ENCODE results near the gene CMTM5. TPM values are rescaled to one million over a fixed set of nuclear protein-coding genes. Genes with fewer than 3 reads are reported as not detected.

CMTM5 gene
- 1 to 10 TPM in 1 of 2 donors, under 1 TPM in 1; 0.40 to 1.4 TPM for total RNA-seq
- 3.3 TPM for polyA plus RNA-seq (2013, experiment 1 of 2)
- 2.8 TPM for polyA plus RNA-seq (2013, experiment 2 of 2)
- long read RNA-seq, experiment 1 = 0 reads
- long read RNA-seq, experiment 2, partial matches to known transcripts = 0 of 1 reads
- long read RNA-seq, experiment 2, other reads (novel, unspliced or antisense) = 0 of 1 reads
- long read RNA-seq, experiment 3 = 0 reads
- long read RNA-seq, experiment 4, partial matches to known transcripts = 0 of 4 reads
- long read RNA-seq, experiment 4, other reads (novel, unspliced or antisense) = 1 of 4 reads

- H3K36me3 ChIP-seq (ENCODE audit: control insufficient read depth, insufficient read depth, low read length) = no peaks in the 10 kb centered on the region
- no peaks in the 10 kb centered on the region for H3K36me3 Mint-ChIP-seq (ENCODE audit: low read depth)
- peaks cover 46% of the 10 kb centered on the region for H3K27me3 Mint-ChIP-seq (ENCODE audit: insufficient read depth)
- no peaks in the 10 kb centered on the region for H3K9me3 ChIP-seq (ENCODE audit: control insufficient read depth, low read length)
- no peaks in the 10 kb centered on the region for H3K4me1 Mint-ChIP-seq
- WGBS, 2 experiments (ENCODE audit: insufficient coverage in 1 of 2, insufficient read length in 1 of 2) = 82 to 93% methylated on average over 3 to 12 of the region's 13 CpGs
- no peaks in the 10 kb centered on the region for H3K27me3 ChIP-seq (ENCODE audit: control insufficient read depth, insufficient read depth, low read length, poor library complexity, severe bottlenecking)
- DNase-seq = peak; percentile 70
- no peaks in the 10 kb centered on the region for H3K9me3 Mint-ChIP-seq
- no peak for TF ChIP-seq CTCF (conservative IDR thresholded peaks at IDR 0.05)
- H3K27ac Mint-ChIP-seq = no peak within 1 kb of the TSS
- H3K4me3 Mint-ChIP-seq = no peak within 1 kb of the TSS
- H3K4me3 ChIP-seq (ENCODE audit: low read length) = no peak within 1 kb of the TSS
- no peak within 1 kb of the TSS for H3K9ac ChIP-seq (ENCODE audit: extremely low read depth, low read length, poor library complexity, severe bottlenecking)
- H3K4me1 ChIP-seq (ENCODE audit: control insufficient read depth, insufficient read depth, low read length) = no peaks in the 10 kb centered on the region
- H3K27ac ChIP-seq (ENCODE audit: low read depth, low read length) = no peak within 1 kb of the TSS
These were observed at the start of gene CMTM5 for GRCh38 chr14:23376482-23377197. TSS of gene CMTM5 (plus strand) at chr14:23377046. CDS start at chr14:23377252, 206 bp downstream.

- Mint-ChIP-seq H3K27ac (no peak overlapping the region), H3K9me3 (no peaks in the 10 kb centered on the region), H3K27me3 (ENCODE audit: insufficient read depth) (peaks cover 1% of the 10 kb centered on the region), H3K36me3 (ENCODE audit: low read depth) (peaks cover 30% of the 10 kb centered on the region), H3K4me1 (peaks cover 4% of the 10 kb centered on the region), H3K4me3 (no peak overlapping the region)
- H3K9ac ChIP-seq (ENCODE audit: extremely low read depth, low read length, poor library complexity, severe bottlenecking) = no peak overlapping the region
- DNase-seq = peak; percentile 84
- H3K4me1 ChIP-seq (ENCODE audit: control insufficient read depth, insufficient read depth, low read length) = peaks cover 4% of the 10 kb centered on the region
- H3K4me3 ChIP-seq (ENCODE audit: low read length) = no peak overlapping the region
- H3K27me3 ChIP-seq (ENCODE audit: control insufficient read depth, insufficient read depth, low read length, poor library complexity, severe bottlenecking) = no peaks in the 10 kb centered on the region
- peak; percentile 93 for TF ChIP-seq CTCF (conservative IDR thresholded peaks at IDR 0.05)
- no peak overlapping the region for H3K27ac ChIP-seq (ENCODE audit: low read depth, low read length)
- H3K9me3 ChIP-seq (ENCODE audit: control insufficient read depth, low read length) = no peaks in the 10 kb centered on the region
- WGBS, 2 experiments (ENCODE audit: insufficient coverage in 1 of 2, insufficient read length in 1 of 2) = 61 to 75% methylated on average over 3 to 4 of the region's 4 CpGs
- peaks cover 31% of the 10 kb centered on the region for H3K36me3 ChIP-seq (ENCODE audit: control insufficient read depth, insufficient read depth, low read length)
These were observed 48.7 kb upstream of the CMTM5 start for GRCh38 chr14:23327947-23328744.

- H3K27ac ChIP-seq (ENCODE audit: low read depth, low read length) = no peak overlapping the region
- no peak for TF ChIP-seq CTCF (conservative IDR thresholded peaks at IDR 0.05)
- no peak overlapping the region for H3K9ac ChIP-seq (ENCODE audit: extremely low read depth, low read length, poor library complexity, severe bottlenecking)
- H3K27me3 Mint-ChIP-seq (ENCODE audit: insufficient read depth) = peaks cover 32% of the 10 kb centered on the region
- no peak for DNase-seq
- H3K4me3 Mint-ChIP-seq = no peak overlapping the region
- H3K36me3 ChIP-seq (ENCODE audit: control insufficient read depth, insufficient read depth, low read length) = no peaks in the 10 kb centered on the region
- no peaks in the 10 kb centered on the region for H3K27me3 ChIP-seq (ENCODE audit: control insufficient read depth, insufficient read depth, low read length, poor library complexity, severe bottlenecking)
- peaks cover 41% of the 10 kb centered on the region for H3K9me3 Mint-ChIP-seq
- 86 to 97% methylated on average over 5 of the region's 5 CpGs for WGBS, 2 experiments (ENCODE audit: insufficient coverage in 1 of 2, insufficient read length in 1 of 2)
- no peaks in the 10 kb centered on the region for H3K4me1 ChIP-seq (ENCODE audit: control insufficient read depth, insufficient read depth, low read length)
- peaks cover 6% of the 10 kb centered on the region for H3K36me3 Mint-ChIP-seq (ENCODE audit: low read depth)
- no peak overlapping the region for H3K27ac Mint-ChIP-seq
- no peaks in the 10 kb centered on the region for H3K4me1 Mint-ChIP-seq
- H3K4me3 ChIP-seq (ENCODE audit: low read length) = no peak overlapping the region
- H3K9me3 ChIP-seq (ENCODE audit: control insufficient read depth, low read length) = peaks cover 43% of the 10 kb centered on the region
These were observed 41.2 kb upstream of the CMTM5 start for GRCh38 chr14:23335623-23336022.
